Keratinocyte (primary cell): ENCODE measurements around the gene BCAS3. TPM values are rescaled to one million over a fixed set of nuclear protein-coding genes. Genes with fewer than 3 reads are reported as not detected.

Experiments used
- DNase-seq: peaks from one replicate; pipeline ENCODE4 v3.0.0-alpha.2; 2011; ENCODE audit warnings: low read depth, missing footprints, low spot score
- FAIRE-seq: peaks from 2 replicates; lab custom pipeline; 2011; peaks lifted over from hg19 to GRCh38; lab: Jason Lieb, UNC
- H2AFZ ChIP-seq: 2 replicates; pipeline ENCODE4 v1.6.0; 2012; ENCODE audit warnings: low read length, control low read depth, inconsistent platforms; ENCODE audit not compliant: control insufficient read depth
- H3K27ac ChIP-seq: 2 replicates; pipeline ENCODE4 v1.5.1; 2011; ENCODE audit warnings: low read length; ENCODE audit not compliant: control insufficient read depth, insufficient read depth
- H3K27me3 ChIP-seq: 3 replicates; pipeline ENCODE4 v1.6.0; 2011; ENCODE audit warnings: low read length; ENCODE audit not compliant: control insufficient read depth, insufficient read depth; ENCODE audit errors: extremely low read depth
- H3K36me3 ChIP-seq, 2 experiments: 2 replicates in 1 of 2; 3 replicates in 1 of 2; pipeline ENCODE4 v1.5.1; 2011; ENCODE audit warnings: low read length in 2 of 2, mild to moderate bottlenecking in 1 of 2; ENCODE audit not compliant: control insufficient read depth in 2 of 2, insufficient read depth in 2 of 2; ENCODE audit errors: extremely low read depth in 1 of 2
- H3K4me1 ChIP-seq: 3 replicates; pipeline ENCODE4 v1.5.1; 2011; ENCODE audit warnings: low read length; ENCODE audit not compliant: control insufficient read depth, insufficient read depth; ENCODE audit errors: extremely low read depth
- H3K4me2 ChIP-seq: 3 replicates; pipeline ENCODE4 v1.6.0; 2011; ENCODE audit warnings: low read depth, low read length; ENCODE audit not compliant: control insufficient read depth, insufficient read depth; ENCODE audit errors: extremely low read depth
- H3K4me3 ChIP-seq, 3 experiments: fragments of 200-600 bp in 1 of 3; sonication (generic) in 1 of 3; 2 replicates in 2 of 3; 3 replicates in 1 of 3; pipeline ENCODE4 v1.5.1; 2011 to 2016; ENCODE audit warnings: low read length in 3 of 3, mild to moderate bottlenecking in 3 of 3, control low read depth in 2 of 3, inconsistent platforms in 1 of 3, low read depth in 1 of 3, mixed read lengths in 1 of 3, mixed run types in 1 of 3, moderate library complexity in 1 of 3; ENCODE audit not compliant: control insufficient read depth in 2 of 3, insufficient read depth in 2 of 3; ENCODE audit errors: extremely low read depth in 1 of 3
- H3K79me2 ChIP-seq: 2 replicates; pipeline ENCODE4 v1.6.0; 2012; ENCODE audit warnings: low read length; ENCODE audit not compliant: control insufficient read depth, insufficient read depth
- H3K9ac ChIP-seq: 3 replicates; pipeline ENCODE4 v1.6.0; 2011; ENCODE audit warnings: low read length; ENCODE audit not compliant: control insufficient read depth, insufficient read depth; ENCODE audit errors: extremely low read depth
- H3K9me1 ChIP-seq: 3 replicates; pipeline ENCODE4 v1.6.0; 2011; ENCODE audit warnings: low read length; ENCODE audit not compliant: control insufficient read depth, insufficient read depth; ENCODE audit errors: extremely low read depth
- H3K9me3 ChIP-seq: 2 replicates; pipeline ENCODE4 v1.5.1; 2012; ENCODE audit warnings: low read depth, low read length; ENCODE audit not compliant: control insufficient read depth
- H4K20me1 ChIP-seq: 3 replicates; pipeline ENCODE4 v1.6.0; 2011; ENCODE audit warnings: low read length; ENCODE audit not compliant: control insufficient read depth, insufficient read depth; ENCODE audit errors: extremely low read depth
- CTCF ChIP-seq, 3 experiments: IDR thresholded peaks in 1 of 3; conservative IDR thresholded peaks in 1 of 3; optimal IDR thresholded peaks in 1 of 3; 2 replicates in 2 of 3; 3 replicates in 1 of 3; pipeline versions ENCODE3 to v1.5.1; 2011; ENCODE audit warnings: low read length in 3 of 3, mild to moderate bottlenecking in 3 of 3, moderate library complexity in 2 of 3, control low read depth in 1 of 3, inconsistent platforms in 1 of 3; ENCODE audit not compliant: insufficient read depth in 2 of 3; ENCODE audit errors: extremely low read depth in 1 of 3
- EZH2 ChIP-seq: IDR thresholded peaks from one replicate; pipeline ENCODE4 v1.6.1; 2012; ENCODE audit warnings: inconsistent platforms, mild to moderate bottlenecking, low read length, moderate library complexity
- dilution Hi-C: fragments of 300-500 bp; cut with MboI; formaldehyde crosslinking; loops from one replicate; pipeline ENCODE4 v1.7.0; 2020; ENCODE audit warnings: low sequenced_read_pairs; ENCODE audit not compliant: extremely low pct_ligation_motif_present
- polyA plus RNA-seq, 5 experiments: library from polyadenylated mRNA; depleted of rRNA in 3 of 5; stranded (reverse) in 3 of 5; stranded (forward) in 1 of 5; unstranded in 1 of 5; fragments of >200 nt; gene quantifications; 1 replicate in 1 of 5; 2 replicates in 3 of 5; 3 replicates in 1 of 5; pipeline versions ENCODE4 v1.2.1 to v1.2.3, GENCODE V29; 2011 to 2012; ENCODE audit warnings: missing spikeins in 2 of 5, low read depth in 1 of 5, low replicate concordance in 1 of 5

The BCAS3 gene
- polyA plus RNA-seq, 1 donor (not counting 4 experiments of a cell fraction or from before 2014, with no cell fraction given), result 11.8 TPM

- dilution Hi-C loops, result no loop called here
- no peaks in the 10 kb centered on the region for H3K4me1 ChIP-seq
- H3K27ac ChIP-seq, result no peak overlapping the region
- no peaks in the 10 kb centered on the region for H3K27me3 ChIP-seq
- H3K36me3 ChIP-seq, result no peaks in the 10 kb centered on the region
- H3K79me2 ChIP-seq, result no peaks in the 10 kb centered on the region
- no peak for FAIRE-seq
- no peak for DNase-seq
- H3K4me2 ChIP-seq, result no peak overlapping the region
- no peaks in the 10 kb centered on the region for H4K20me1 ChIP-seq
- TF ChIP-seq EZH2 (no peak), CTCF (optimal IDR thresholded peaks at IDR 0.05 in 1 of 3, IDR thresholded peaks at IDR 0.05 in 1 of 3, conservative IDR thresholded peaks at IDR 0.05 in 1 of 3; ENCODE audit: extremely low read depth in 1 of 3, insufficient read depth in 2 of 3, low read length in 3 of 3) (no peak)
- no peak overlapping the region for H3K4me3 ChIP-seq
- no peaks in the 10 kb centered on the region for H3K9me3 ChIP-seq
- no peak overlapping the region for H3K9ac ChIP-seq
- H2AFZ ChIP-seq, result no peak overlapping the region
- no peaks in the 10 kb centered on the region for H3K9me1 ChIP-seq
Measured at GRCh38 chr17:61011251-61011650, 333.6 kb downstream of the BCAS3 start.

- no peak overlapping the region for H2AFZ ChIP-seq
- H3K27me3 ChIP-seq, result no peaks in the 10 kb centered on the region
- dilution Hi-C loops, result no loop called here
- H3K4me1 ChIP-seq, result no peaks in the 10 kb centered on the region
- H3K4me2 ChIP-seq, result no peak overlapping the region
- no peak overlapping the region for H3K4me3 ChIP-seq
- H4K20me1 ChIP-seq, result no peaks in the 10 kb centered on the region
- DNase-seq, result no peak
- H3K9me1 ChIP-seq, result no peaks in the 10 kb centered on the region
- no peak for TF ChIP-seq EZH2
- H3K79me2 ChIP-seq, result no peaks in the 10 kb centered on the region
- H3K9me3 ChIP-seq, result no peaks in the 10 kb centered on the region
- no peak overlapping the region for H3K9ac ChIP-seq
- no peak for FAIRE-seq
- H3K36me3 ChIP-seq, result no peaks in the 10 kb centered on the region
- H3K27ac ChIP-seq, result no peak overlapping the region
Measured at GRCh38 chr17:61015966-61016365, 338.3 kb downstream of the BCAS3 start.

- FAIRE-seq (no peak), DNase-seq (no peak)
- no peaks in the 10 kb centered on the region for H3K9me3 ChIP-seq
- H3K9me1 ChIP-seq, result no peaks in the 10 kb centered on the region
- no peak overlapping the region for H3K27ac ChIP-seq
- no peaks in the 10 kb centered on the region for H3K4me1 ChIP-seq
- H3K4me2 ChIP-seq, result no peak overlapping the region
- no peak for TF ChIP-seq EZH2
- TF ChIP-seq CTCF (optimal IDR thresholded peaks at IDR 0.05 in 1 of 3, IDR thresholded peaks at IDR 0.05 in 1 of 3, conservative IDR thresholded peaks at IDR 0.05 in 1 of 3; ENCODE audit: extremely low read depth in 1 of 3, insufficient read depth in 2 of 3, low read length in 3 of 3), result no peak
- H3K27me3 ChIP-seq, result no peaks in the 10 kb centered on the region
- no peaks in the 10 kb centered on the region for H3K36me3 ChIP-seq
- H3K79me2 ChIP-seq, result no peaks in the 10 kb centered on the region
- H3K9ac ChIP-seq, result no peak overlapping the region
- no peak overlapping the region for H2AFZ ChIP-seq
- no peak overlapping the region for H3K4me3 ChIP-seq
- dilution Hi-C loops, result no loop called here
- H4K20me1 ChIP-seq, result no peaks in the 10 kb centered on the region
Measured at GRCh38 chr17:61017317-61018006, 339.8 kb downstream of the BCAS3 start.
